Measurements from ENCODE around the gene ITPRID1. TPM values are rescaled to one million over a fixed set of nuclear protein-coding genes. Genes with fewer than 3 reads are reported as not detected.

ITPRID1 gene
- total and polyA plus RNA-seq, 10 of the 15 experiments (the other 5 are each of a cell fraction or from before 2014, with no cell fraction given): 0.06 TPM; not detected in 9

DNA sequence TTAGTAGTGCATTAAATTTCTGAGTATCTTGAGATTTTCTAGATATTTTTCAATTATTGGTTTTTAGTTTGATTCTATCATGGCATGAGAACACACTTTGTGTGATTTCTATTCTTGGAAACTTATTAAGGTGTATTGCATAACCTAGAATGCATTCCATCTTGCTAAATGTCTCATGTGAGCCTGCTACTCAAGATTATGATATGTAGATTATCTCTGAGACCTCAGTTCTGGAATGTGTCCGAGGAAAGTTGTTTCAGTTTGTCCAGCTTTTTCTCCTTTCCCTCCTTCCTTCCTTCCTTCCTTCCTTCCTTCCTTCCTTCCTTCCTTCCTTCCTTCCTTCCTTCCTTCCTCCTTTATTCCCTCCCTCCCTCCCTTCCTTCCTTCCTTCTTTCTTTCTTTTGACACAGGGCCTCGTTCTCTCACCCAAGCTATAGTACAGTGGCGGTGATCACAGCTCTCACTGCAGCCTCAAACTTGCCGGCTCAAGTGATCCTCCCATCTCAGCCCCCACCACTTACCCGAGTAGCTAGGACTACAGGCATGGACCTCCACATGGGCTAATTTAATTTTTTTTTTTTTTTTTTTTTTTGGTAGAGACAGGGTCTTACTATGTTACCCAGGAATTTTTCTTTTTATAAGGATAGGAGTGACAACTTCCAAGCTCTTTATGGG, 7.6 kb downstream of the ITPRID1 start:
- in situ Hi-C loops (cut with MboI): no loop called here
- 35% methylated on average over 4 of the region's 5 CpGs for WGBS (ENCODE audit: insufficient coverage, insufficient replicate concordance, low lambda C conversion rate, missing lambda C conversion rate)
- FAIRE-seq (no peak), ATAC-seq (no peak), DNase-seq (ENCODE audit: low read depth, low spot score) (no peak)
- ChIA-PET SMC1A (ENCODE audit: uncharacterized antibody, unreplicated experiment) (no interaction called here), RAD21 (ENCODE audit: unreplicated experiment) (no interaction called here), POLR2A (no interaction called here), CTCF (no interaction called here)
- Histone ChIP-seq H3K79me2 (ENCODE audit: control insufficient read depth, insufficient read depth, low read length) (no peaks in the 10 kb centered on the region), H3K36me3 (ENCODE audit: control insufficient read depth in 2 of 2, insufficient read depth in 2 of 2, low read length in 1 of 2) (no peaks in the 10 kb centered on the region), H3K27me3 (replicated peaks in 1 of 2; ENCODE audit: control insufficient read depth in 2 of 2, insufficient read depth in 2 of 2, low read length in 1 of 2) (no peaks in the 10 kb centered on the region), H3K9me3 (replicated peaks; ENCODE audit: control insufficient read depth, insufficient read depth, low read length) (no peaks in the 10 kb centered on the region), H2AFZ (ENCODE audit: control insufficient read depth, low read depth, low read length) (no peak overlapping the region), H3K4me3 (no peak overlapping the region), H3K27ac (ENCODE audit: control insufficient read depth, insufficient read depth) (no peak overlapping the region), H4K20me1 (ENCODE audit: control insufficient read depth, insufficient read depth) (no peaks in the 10 kb centered on the region), H3K4me2 (ENCODE audit: control insufficient read depth, insufficient read depth) (no peak overlapping the region), H3K9ac (ENCODE audit: control insufficient read depth, insufficient read depth, low read length) (no peak overlapping the region), H3K4me1 (ENCODE audit: control insufficient read depth, insufficient read depth, low read length) (no peaks in the 10 kb centered on the region)
- BruUV-seq (replicated peaks): no TSS peak
- intact Hi-C loops (cut with micrococcal nuclease; ENCODE audit: unreplicated experiment): no loop called here
- TF ChIP-seq NFYB (IDR thresholded peaks at IDR 0.05; ENCODE audit: insufficient read depth, low read depth, low read length): no peak
- TF ChIP-seq, protein P1, sequence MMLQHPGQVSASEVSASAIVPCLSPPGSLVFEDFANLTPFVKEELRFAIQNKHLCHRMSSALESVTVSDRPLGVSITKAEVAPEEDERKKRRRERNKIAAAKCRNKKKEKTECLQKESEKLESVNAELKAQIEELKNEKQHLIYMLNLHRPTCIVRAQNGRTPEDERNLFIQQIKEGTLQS (IDR thresholded peaks at IDR 0.05; ENCODE audit: borderline replicate concordance, extremely low read depth, low read depth, low read length): no peak
- no peak for TF ChIP-seq BCL11A (IDR thresholded peaks at IDR 0.05; ENCODE audit: low read depth, low read length)
- TF ChIP-seq, protein P2, sequence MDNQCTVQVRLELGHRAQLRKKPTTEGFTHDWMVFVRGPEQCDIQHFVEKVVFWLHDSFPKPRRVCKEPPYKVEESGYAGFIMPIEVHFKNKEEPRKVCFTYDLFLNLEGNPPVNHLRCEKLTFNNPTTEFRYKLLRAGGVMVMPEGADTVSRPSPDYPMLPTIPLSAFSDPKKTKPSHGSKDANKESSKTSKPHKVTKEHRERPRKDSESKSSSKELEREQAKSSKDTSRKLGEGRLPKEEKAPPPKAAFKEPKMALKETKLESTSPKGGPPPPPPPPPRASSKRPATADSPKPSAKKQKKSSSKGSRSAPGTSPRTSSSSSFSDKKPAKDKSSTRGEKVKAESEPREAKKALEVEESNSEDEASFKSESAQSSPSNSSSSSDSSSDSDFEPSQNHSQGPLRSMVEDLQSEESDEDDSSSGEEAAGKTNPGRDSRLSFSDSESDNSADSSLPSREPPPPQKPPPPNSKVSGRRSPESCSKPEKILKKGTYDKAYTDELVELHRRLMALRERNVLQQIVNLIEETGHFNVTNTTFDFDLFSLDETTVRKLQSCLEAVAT (IDR thresholded peaks at IDR 0.05): no peak
- TF ChIP-seq STAT1 (conservative IDR thresholded peaks at IDR 0.05): no peak
- no peak for TF ChIP-seq MEF2A (IDR thresholded peaks at IDR 0.05; ENCODE audit: insufficient read depth, low read depth, low read length)
- TF ChIP-seq SKIL (IDR thresholded peaks at IDR 0.05; ENCODE audit: low read depth, poor library complexity, severe bottlenecking): no peak
- no peak for TF ChIP-seq YY1 (IDR thresholded peaks at IDR 0.05; ENCODE audit: low read depth, low read length)
- no peak for TF ChIP-seq ZNF622 (IDR thresholded peaks at IDR 0.05)
- no peak for TF ChIP-seq JUND (IDR thresholded peaks at IDR 0.05; ENCODE audit: low read depth, low read length)
